ENCODE results near the gene PAK1. TPM values are rescaled to one million over a fixed set of nuclear protein-coding genes. Genes with fewer than 3 reads are reported as not detected.
"Not testable (repeated sequence)": the region's sequence is repeated elsewhere in the genome, so short reads cannot be mapped to it uniquely, and the experiment has no call there.

The PAK1 gene
- polyA plus RNA-seq, 3 donors, result 83.2 to 99.1 (median 93.4) TPM

GRCh38 chr11:77300028-77300427 lies 173.9 kb downstream of the PAK1 start:
- not testable (repeated sequence) for DNase-seq (ENCODE audit: extremely low read depth in 1 of 11, low read depth in 9 of 11, low spot score in 4 of 11)

DNA sequence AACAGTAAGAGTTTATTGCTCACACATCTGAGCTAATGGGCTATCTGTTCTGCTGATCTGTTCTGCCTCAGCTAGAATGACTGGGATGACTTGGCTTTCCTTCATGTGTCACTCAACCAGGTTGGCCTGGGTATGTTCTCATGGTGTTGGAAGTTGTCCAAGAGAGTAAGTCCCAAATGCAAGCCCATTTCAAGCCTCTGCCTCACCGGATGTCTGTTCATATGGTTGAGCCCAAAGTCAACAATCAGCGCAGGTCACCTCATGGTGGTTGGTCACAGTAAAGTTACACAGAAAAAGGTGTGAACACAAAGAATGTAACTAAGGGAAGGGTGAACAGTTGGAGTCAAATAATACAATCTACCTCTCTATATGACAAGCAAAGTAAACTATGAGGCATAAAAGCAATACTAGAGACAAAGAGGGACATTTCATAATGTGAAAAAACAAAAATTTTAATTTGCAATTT lies 174.3 kb downstream of the PAK1 start:
- DNase-seq (ENCODE audit: extremely low read depth in 1 of 11, low read depth in 9 of 11, low spot score in 4 of 11), result no peak

- DNase-seq (ENCODE audit: extremely low read depth in 1 of 11, low read depth in 9 of 11, low spot score in 4 of 11), result no peak
These were observed 179.9 kb downstream of the PAK1 start for GRCh38 chr11:77294040-77294439.

GRCh38 chr11:77289737-77290136 lies 184.2 kb downstream of the PAK1 start:
- DNase-seq (ENCODE audit: extremely low read depth in 1 of 11, low read depth in 9 of 11, low spot score in 4 of 11), result no peak

- no peak for DNase-seq (ENCODE audit: extremely low read depth in 1 of 11, low read depth in 9 of 11, low spot score in 4 of 11)
These were observed 186.2 kb downstream of the PAK1 start for GRCh38 chr11:77287615-77288273.

GRCh38 chr11:77287136-77287535 lies 186.8 kb downstream of the PAK1 start:
- no peak for DNase-seq (ENCODE audit: extremely low read depth in 1 of 11, low read depth in 9 of 11, low spot score in 4 of 11)

DNA sequence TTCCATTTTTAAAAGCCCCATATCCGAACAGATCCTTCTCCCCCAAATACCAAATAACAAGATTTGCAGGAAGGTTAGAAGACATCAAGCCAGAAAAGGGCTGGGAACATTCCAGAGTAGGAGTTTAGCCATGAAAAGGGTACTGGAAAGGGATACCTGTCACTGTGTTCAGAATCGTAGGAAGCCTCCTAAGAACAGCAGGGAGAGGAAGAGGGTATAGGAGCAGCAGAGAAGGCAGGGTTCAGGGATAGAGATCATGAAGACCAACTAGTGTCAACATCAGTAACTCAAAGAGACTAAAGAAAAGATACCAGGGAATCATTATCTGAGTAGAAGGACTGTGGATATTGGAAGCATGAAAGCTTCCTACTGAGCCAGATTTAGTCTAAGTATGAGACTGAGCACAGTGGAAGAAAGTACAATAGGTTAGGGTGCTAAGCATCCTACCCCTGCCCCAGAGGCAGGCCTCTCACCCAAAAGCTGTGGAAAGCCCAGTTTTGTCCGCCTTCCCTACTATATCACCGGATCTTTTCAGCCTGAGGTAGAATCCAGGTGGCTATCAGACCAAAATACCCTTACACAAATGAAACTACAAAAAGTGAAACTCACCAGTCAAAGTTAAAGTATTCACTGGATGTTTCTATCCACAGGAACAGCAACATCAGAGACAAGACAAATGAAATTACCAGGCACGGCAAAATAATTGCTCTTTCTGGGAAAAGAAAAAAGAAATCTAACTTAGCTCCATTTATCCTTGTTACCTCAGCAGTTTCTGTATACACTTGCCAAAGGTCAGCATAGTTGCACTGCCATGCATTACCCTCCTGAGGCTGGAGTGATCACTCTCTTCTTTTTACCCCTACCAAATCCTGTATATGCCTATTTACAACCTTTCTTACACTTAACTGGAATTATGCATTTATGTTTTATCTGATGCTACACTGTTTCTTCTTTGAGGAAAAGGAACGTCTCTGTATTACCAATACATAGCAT lies 189.1 kb downstream of the PAK1 start:
- DNase-seq (ENCODE audit: extremely low read depth in 1 of 11, low read depth in 9 of 11, low spot score in 4 of 11), result no peak

GRCh38 chr11:77283101-77283500 lies 190.8 kb downstream of the PAK1 start:
- no peak for DNase-seq (ENCODE audit: extremely low read depth in 1 of 11, low read depth in 9 of 11, low spot score in 4 of 11)

DNA sequence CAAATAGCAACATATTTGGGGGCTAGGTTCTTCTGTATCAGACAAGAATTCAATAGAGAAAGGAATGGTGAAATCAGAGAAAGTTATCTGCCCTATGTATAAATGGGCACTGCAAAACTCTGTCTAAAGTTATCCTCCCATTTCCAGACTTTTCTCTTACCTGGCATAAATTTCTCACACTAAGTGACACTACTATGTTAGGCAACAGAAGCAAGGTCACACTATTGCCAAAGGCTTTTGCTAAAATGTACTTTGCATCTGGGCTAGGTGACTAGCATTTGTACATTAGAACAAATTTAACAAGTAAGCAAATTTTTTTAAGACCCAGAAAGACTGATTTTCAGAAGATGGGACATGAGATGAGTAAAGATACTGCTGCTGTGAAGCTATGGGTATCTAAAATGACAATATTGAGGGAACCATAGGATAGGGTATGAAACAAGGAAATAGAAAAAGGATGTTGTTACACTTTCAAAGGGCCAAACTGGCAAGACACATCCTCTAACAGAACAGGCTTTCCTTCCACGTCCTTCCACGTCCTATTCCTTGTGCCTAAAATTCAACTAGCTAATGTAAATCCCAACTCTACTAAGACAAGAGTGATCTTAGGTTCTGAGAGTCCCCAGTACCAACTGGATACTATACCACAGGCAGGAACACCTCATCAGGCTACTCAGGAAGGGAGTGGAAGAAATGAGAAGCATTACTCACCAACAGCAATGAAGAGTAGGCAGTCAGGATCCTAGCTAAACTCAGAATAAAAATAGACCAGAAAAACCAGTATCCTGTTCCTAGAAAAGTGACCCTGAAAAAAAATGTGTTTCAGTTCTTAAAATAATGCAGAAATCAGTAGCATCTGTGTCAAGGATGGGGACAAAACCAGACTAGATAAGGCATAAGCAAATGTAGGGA lies 195.0 kb downstream of the PAK1 start:
- DNase-seq (ENCODE audit: extremely low read depth in 1 of 11, low read depth in 9 of 11, low spot score in 4 of 11), result no peak

- no peak for DNase-seq (ENCODE audit: extremely low read depth in 1 of 11, low read depth in 9 of 11, low spot score in 4 of 11)
These were observed 197.6 kb downstream of the PAK1 start for GRCh38 chr11:77276271-77276670.

Other genes starting within 250 kb of the PAK1 start
- under 1 TPM; 0.13 to 0.17 (median 0.14) TPM for gene GDPD4, start 172.4 kb downstream of the PAK1 start, polyA plus RNA-seq (ENCODE audit: insufficient read length in 3 of 3)
- 1 to 10 TPM; 3.9 to 5.1 (median 4.6) TPM for gene AQP11, start 115.9 kb upstream of the PAK1 start, polyA plus RNA-seq (ENCODE audit: insufficient read length in 3 of 3)
- 100 to 1,000 TPM; 179 to 230 (median 229) TPM for gene CLNS1A, start 163.7 kb upstream of the PAK1 start, polyA plus RNA-seq (ENCODE audit: insufficient read length in 3 of 3)

All from renal cortex interstitium (tissue), 11 donors.